ENCODE results near the gene SDE2.
"Not testable (repeated sequence)": the region's sequence is repeated elsewhere in the genome, so short reads cannot be mapped to it uniquely, and the experiment has no call there.

SDE2 gene

DNA sequence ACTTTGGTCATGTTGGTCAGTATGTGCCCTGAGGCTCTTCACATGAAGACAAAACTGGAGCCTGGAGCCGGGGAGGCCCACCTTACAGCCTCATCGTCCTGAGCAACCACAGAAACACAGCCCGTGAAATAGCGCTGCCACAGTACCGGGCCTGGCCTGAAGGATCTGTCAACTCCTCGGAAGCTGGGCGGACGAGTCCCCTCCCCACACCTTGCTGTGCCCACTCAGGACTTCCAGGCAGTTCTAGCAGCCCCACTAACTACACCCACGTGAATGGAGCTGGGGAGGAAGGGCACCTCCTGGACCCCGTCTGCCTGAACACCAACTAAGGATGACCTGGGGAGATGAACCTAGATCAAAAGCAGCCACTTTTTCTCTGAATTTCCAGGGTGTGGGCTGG lies 24.7 kb downstream of the SDE2 start:
- no peak for DNase-seq

DNA sequence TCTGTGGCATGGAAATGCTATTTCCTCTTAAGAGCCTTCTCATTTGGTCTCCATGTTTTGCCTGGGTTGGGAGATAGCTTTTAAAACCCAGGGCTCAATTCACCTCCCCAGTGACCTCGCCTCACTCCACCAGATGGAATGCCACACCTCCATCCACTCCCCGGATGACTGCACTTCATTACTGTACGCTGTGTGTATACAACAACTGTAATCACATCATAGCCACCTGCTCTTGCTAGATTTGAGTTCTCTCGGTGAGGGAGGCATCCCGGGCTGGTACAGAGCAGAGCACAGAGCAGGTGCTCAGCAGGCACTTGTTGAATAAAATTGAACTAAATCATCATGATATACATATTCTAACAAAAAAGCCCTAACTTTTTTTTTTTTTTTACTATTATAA lies 26.0 kb downstream of the SDE2 start:
- peak; percentile 64 to 84 for DNase-seq

DNA sequence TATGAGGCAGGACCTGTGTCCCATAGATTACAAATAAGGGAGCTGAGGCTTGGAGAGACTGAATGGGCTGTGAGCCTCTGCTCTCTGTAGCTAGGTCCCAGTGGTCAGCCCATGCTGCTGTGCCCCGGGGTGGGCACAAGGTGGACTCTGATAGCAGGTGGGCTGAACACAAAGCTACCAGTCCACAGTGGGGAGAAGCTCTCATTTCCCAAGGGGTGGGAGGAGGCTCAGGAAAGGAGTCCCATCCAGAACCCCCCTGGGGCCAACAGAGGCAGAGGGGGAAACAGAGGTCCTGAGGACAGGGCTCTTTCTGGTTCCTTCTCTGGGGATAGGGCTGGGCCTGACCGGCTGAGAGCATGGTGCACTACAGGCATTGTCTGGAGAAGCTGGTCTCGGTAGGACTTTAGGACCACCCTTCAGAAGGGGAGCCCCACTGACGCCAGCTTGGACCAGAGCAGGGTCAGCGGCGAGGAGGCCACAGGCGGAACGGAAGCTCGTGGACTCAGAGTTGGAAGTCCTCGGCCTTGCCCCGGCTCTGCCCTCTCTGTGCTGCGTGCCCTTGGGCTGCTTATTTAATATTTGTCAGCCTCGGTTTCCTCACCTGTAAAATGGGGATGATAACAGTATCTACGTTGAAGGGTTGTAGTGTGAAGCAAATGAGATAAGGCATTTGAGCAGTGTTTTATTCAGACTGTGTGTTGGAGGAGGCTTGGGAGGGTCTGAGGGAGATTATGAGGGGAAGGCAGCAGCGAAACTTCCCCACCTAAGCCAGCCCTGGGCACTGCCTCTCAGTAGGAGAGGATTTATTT lies 26.6 kb downstream of the SDE2 start:
- DNase-seq: no peak

DNA sequence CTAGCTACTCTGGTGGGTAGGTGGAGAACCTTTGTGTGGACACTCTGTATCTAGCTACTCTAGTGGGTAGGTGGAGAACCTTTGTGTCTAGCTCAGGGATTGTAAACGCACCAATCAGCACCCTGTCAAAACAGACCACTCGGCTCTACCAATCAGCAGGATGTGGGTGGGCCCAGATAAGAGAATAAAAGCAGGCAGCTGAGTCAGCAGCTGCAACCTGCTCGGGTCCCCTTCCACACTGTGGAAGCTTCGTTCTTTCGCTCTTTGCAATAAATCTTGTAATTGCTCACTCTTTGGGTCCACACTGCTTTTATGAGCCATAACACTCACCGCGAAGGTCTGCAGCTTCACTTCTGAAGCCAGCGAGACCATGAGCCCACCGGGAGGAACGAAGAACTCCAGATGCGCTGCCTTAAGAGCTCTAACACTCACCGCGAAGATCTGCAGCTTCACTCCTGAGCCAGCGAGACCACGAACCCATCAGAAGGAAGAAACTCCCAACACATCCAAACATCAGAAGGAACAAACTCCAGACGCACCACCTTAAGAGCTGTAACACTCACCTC lies 28.5 kb downstream of the SDE2 start:
- DNase-seq: not testable (repeated sequence)

DNA sequence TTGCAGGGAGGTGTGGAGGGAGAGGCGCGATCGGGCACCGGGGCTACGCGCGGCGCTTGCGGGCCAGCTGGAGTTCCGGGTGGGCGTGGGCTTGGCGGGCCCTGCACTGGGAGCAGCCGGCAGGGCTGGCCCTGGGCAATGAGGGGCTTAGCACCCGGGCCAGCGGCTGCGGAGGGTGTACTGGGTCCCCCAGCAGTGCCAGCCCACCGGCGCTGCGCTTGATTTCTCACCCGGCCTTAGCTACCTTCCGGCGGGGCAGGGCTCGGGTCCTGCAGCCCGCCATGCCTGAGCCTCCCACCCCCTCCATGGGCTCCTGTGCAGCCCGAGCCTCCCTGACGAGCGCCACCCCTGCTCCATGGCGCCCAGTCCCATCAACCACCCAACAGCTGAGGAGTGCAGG lies 29.4 kb downstream of the SDE2 start:
- DNase-seq: not testable (repeated sequence)

DNA sequence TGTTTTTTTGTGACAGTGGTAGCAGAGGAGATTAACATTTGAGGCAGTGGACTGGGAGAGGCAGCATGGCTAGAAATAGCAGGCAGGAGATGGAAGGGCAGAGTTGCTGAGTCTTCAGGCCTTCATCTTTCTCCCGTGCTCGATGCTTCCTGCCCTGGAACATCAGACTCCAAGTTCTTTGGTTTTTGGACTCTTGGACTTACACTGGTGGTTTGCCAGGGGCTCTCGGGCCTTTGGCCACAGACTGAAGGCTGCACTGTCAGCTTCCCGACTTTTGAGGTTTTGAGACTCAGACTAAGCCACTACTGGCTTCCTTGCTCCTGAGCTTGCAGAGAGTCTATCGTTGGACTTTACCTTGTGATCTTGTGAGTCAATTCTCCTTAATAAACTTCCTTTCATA lies 33.9 kb downstream of the SDE2 start:
- no peak for DNase-seq

DNA sequence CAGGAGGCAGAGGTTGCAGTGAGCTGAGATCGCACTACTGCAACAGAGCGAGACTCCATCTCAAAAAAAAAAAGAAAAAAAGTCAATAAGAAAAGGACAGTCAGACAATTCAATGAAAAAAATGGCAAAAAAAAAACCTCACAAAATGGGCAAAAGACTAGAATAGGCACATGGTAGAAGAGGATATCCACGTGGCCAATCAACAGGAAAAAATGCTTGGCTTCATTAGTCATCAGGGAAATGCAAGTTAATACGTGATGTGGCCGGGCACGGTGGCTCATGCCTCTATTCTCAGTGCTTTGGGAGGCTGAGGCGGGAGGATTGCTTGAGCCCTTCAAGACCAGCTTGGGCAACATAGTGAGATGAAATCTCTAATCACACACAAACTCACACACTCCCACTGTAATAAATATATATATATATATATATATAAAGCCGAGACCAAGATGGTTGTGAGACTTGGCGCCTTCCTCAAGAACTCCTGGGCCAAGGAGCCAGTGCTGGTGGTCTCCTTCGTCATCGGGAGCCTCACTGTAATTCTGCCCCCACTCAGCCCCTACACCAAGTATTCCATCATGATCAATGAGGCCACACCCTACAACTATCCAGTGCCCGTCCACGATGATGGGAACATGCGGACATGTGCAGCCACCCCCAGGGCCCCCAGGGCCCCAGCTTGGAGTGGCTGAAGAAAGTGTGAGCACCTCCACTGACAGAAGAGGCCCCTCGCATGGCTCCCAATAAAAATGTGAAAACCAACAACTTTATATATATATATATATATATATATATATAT lies 35.2 kb downstream of the SDE2 start:
- DNase-seq: no peak

DNA sequence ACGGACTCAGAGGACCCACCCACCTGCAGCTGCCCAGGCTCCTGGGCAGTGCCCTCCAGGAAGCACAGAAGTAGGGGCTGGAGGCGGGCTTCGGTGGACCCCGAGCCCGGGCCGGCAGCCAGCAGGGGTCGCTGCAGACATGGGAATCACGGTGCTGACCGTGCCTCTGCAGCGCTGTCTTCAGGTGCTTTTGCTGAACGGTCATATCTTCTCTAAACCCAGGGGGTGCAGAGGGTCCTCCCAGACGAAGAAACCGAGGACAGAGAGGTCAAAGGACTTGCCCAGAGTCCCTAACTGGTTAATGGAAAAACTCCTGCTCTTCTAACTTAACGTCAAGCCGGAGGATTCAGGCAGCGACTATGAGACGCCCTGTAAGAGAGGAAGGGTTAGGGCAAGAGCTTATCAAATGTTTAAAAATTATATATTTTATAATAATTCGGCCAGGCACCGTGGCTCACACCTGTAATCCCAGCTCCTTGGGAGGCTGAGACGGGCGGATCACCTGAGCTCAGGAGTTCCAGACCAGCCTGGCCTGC lies 36.6 kb downstream of the SDE2 start:
- peak; percentile 6 to 17 for DNase-seq

DNA sequence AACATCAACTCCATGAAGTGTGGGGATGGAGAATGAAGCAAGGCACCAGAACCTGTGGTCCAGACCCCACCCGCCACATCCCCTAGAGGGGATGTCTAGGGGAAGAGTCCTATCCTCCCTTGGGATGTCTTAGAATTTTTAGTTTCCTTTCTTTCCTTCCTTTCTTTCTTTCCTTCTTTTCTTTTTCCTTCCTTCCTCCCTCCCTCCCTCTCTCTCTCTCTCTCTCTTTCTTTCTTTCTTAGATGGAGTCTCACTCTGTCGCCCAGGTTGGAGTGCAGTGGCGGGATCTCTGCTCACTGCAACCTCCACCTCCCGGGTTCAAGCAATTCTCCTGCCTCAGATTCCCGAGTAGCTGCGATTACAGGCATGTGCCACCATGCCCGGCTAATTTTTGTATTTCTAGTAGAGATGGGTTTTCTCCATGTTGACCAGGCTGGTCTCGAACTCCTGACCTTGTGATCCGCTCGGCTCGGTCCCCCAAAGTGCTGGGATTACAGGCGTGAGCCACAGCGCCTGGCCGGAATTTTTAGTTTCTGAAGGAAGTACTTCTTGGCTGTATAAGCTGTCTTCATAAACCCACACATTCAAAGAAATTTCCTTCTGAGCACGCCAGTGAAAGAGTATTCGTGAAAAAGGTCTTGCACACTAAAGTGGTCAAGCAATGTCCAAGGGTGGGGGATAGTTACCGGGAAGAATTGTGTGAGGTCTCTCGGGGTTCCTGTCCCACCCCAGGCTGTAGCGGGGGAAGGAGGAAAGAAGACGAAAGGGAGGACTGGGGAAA lies 37.3 kb downstream of the SDE2 start:
- DNase-seq: no peak

DNA sequence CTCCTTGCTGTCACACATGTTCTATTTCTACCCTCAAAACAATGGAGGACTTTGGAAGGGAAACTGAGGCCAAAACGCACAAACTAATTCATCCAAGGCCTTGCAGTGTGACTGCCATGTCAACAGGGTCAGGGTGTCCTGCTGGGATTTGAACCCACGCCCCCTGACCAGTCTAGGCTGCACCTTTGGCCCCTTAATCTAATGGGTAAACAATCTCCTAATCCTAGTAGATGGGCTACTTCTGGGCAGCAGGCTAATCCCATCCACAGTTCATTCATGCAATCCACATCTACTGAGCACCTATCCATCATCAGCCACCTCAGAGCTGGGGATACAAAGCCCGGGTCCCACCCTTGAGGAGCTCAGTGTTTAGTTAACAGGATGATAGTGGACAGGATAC lies 41.1 kb downstream of the SDE2 start:
- no peak for DNase-seq

DNA sequence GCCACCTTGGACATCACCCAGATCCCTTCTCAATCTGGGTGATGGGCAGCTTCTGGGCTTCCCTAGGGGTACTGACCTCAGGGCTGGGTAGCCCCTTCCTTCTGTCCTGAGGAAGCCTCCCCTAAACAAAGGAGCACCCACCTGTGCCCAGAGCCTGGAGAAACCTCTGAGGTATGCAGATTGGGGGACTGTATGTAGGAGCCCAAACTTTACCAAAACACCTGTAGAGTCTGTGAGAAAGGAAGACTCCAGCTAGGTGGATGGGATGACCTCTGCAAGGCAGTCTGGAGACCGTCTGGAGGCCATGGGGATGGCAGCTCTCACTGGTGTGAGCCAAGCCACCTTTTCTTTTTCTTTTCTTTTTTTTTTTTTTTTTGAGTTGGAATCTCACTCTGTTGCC lies 44.4 kb downstream of the SDE2 start:
- DNase-seq: no peak

DNA sequence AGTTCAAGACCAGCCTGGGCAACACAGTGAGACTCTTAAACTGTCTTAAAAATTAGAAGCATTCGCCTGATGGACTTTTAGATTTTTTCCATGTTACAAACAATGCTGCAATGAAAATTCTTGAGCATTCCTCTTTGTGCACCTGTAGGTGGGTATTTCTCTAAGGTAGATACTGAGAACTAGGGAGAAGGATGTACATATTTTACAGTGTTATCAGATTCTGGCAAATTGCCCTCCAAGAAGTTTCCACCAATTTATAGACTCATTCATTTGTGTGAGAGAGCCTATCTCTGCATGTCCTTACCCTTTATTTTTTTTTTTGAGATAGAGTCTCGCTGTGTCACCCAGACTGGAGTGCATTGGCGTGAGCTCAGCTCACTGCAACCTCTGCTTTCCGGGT lies 45.8 kb downstream of the SDE2 start:
- no peak for DNase-seq

DNA sequence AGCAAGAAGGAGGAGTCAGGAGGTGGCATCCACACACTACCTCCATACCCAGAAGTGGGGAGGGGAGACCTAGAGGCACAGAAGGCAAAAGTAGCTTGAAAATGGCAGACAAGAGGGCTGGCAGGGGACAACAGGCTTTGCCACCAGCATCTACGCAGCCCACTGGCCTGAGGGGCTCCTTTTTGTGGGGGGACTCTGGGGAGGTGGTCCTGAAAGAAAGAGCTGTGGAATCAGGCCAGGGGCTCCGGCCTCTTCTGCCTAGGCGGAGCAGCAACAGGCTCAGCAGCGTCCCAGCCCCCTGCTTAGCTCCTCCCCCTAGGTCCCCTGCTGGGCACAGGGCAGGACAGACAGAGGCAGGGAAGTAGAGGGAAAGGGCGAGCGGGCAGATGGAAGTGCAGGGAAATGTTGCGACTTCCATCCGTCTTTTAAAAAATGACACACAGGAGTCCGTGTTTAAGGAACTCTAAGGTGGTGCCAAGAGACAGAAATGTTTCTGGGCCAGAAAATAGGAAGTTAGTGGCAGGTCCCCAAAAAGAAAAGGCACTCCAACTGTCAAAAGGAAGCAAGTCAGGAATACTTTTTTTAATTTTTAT lies 48.1 kb downstream of the SDE2 start:
- no peak for DNase-seq

DNA sequence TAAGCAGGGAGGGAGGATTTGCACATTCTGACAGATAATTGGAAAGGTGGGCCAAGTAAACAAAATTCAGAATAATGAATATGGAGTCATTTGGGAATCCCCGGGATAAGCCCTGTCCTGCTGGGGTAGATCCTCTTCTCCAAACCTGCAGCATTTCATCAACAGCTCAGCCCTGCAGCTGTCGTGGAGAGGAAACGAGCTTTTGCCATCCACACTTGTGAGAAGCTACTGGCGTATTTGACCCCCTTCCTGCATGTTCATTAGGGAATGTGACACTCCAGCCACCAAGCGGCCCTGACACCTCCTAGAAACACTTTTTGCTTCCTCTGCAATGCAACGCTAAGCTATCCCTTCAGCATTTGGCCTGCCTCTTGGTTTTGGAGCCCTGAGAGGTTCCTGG lies 50.1 kb downstream of the SDE2 start:
- no peak for DNase-seq

DNA sequence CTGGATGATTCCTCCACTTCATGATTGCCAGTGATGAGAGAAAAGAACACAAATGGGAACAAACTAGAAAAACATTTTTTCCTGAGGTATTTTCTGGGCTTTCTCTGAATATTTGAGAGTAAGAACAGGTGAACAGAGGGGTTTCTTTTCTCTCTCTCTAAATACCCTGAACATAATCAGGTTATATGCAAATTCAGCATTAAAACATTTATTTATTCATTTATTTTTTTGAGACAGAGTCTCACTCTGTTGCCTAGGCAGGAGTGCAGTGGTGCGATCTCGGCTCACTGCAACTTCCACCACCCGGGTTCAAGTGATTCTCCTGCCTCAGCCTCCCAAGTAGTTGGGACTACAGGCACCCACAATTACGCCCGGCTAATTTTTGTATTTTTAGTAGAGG lies 52.3 kb downstream of the SDE2 start:
- no peak for DNase-seq

DNA sequence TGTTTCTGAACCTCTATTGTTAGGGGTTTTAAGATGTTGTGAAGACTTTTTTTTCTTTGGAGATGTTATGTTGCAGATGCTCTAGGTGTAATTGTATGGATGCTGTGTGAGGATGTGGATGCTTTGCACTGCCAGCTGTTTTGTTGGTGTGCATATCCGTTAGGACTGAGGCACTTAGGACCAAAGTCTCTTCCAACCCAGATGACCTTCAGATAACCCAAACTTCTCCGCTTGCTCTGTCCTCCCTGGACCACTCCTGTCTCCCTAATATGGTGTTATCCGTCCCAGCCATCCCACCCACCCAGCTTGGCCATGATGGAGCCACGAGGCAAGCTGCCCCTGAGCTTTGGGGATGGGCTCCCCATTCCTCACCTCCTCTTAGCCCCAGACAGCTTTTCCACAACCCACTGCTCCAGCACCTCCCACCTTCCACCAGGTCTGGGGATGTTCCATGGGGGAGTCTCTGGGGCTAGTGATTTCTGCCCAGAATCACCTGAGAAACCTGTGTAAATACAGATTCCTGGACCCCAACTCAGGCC lies 53.0 kb downstream of the SDE2 start:
- DNase-seq: no peak

DNA sequence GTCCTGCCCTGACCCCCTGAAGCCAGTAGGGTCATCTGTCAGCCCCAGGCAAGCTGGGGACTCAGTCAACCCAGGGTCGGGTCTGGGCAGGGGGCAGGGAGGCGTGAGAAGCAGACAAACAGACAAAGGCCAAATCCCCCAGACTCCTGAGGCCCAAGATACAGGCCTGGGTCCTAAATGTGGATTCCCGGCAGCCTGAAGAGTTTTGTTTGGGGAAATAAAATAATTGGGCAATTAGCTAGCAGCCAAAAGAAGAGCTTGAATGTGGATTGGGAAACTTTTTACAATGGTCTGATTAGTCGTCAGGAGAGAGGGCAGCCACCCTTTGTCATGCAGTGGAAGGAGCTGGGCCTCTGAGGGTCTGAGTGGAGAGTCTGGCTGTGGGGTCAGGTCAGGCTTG lies 53.6 kb downstream of the SDE2 start:
- no peak for DNase-seq

DNA sequence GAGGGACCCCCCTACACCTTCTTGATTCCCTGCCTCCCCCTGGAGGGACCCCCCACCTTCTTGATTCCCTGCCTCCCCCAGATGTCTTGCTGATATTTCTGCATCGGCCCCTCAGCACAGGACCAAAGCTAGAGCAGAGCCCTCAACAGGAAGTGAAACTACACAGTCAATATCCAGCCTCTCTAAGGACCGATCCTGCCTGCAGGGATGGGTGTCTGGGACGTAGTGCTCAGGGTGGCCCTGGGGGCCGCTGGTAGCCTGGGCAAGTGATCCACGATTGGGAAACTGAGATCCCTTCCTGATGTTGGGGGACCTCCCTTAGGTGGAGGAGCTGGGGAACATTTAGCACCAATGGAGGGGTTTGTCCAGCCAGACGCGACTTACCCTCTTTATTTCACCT lies 54.2 kb downstream of the SDE2 start:
- DNase-seq: no peak

DNA sequence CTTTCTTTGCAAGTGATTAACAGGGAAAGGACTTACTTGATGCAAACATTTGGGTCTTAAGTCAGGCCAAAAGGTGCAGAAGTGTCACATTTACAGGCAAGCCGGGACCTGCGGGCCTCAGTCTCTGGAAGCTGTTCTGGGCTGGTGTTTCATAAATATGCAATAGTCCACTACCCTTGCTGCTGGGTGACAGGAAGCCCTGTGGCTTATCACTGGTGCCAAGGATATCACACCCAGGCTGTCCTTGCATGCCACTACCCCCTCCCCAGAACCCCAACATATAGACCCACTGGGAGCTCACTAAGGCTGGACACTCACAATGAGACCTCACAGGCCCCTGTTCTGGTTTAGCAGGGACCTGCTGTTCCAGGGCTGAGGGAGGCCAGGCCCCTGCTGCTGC lies 54.8 kb downstream of the SDE2 start:
- DNase-seq: no peak

DNA sequence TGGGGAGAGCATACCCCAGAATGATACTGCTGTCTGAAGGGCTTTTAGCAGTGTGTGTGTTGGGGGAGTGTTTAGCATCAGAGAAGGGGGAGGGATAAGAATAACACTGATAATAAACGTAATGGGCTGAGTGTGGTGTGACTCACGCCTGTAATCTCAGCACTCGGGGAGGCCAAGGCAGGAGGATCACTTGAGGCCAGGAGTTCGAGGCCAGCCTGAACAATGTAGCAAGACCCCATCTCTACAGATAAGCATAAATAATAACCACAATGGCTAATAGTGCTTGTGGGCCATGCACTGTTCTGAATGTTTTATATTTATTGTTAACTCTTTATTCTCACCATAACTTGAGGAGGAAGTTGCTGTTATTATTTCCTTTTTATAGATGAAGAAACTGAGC lies 55.6 kb downstream of the SDE2 start:
- no peak for DNase-seq

DNA sequence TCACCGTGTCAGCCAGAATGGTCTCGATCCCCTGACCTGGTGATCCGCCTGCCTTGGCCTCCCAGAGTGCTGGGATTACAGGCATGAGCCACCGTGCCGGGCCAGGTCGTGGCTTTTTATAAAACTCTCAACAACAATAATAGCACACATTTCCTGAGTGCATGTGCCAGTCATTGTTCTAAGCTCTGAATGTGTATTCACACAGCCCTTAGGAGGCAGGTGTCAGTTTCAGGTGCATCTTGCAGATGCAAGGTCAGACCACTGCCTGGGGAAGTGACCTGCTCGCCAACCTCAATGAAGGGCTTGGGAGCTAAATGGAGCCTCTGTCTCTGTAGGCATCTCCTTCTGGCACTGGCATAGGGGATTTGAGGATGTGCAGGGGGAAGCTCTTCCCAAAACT lies 56.6 kb downstream of the SDE2 start:
- DNase-seq: no peak

DNA sequence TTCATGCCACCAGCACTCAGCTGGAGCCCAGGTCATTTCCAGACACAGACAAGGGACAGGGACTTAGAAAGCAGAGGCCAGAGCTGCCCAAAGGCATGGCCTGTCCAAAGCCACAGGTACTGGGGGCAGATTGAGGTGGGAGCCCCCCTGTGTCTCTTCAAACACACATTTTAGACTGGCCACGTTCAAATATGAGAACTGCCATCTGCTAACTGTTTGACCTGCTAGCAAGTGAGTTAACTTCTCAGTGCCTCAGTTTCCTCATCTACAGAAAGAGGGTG lies 57.3 kb downstream of the SDE2 start:
- DNase-seq: no peak
